Activated CD4-positive, alpha-beta T cell treated with anti-CD3 and anti-CD28 coated beads, Interleukin-2, amount 50 U/mL, for 16 hours (primary cell): Measurements from ENCODE around the gene TRMT44.

ENCODE experiments used
- DNase-seq: peaks from one replicate; pipeline ENCODE4 v3.0.0-alpha.2; 2020

Gene TRMT44

DNA sequence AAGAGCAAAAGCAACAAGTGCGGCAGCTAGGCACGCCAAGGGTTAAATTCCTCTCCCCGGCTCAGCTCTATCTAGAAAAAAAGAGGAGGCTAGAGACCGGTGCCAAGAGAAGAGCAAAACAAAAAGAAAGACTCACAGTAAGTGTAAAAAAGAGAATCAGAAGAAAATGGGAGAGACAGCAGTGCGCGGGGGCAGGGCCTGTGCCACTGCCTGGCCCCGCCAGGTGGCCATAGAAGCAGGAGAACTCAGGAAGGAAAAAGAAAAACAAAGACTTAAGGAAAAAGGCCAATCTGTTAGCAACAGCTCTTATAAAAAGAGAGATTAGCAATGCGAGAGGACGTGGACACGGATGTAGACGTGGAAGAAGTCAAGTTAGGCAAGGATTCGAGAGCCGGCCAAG, 3.3 kb upstream of the TRMT44 start:
- DNase-seq, result no peak

DNA sequence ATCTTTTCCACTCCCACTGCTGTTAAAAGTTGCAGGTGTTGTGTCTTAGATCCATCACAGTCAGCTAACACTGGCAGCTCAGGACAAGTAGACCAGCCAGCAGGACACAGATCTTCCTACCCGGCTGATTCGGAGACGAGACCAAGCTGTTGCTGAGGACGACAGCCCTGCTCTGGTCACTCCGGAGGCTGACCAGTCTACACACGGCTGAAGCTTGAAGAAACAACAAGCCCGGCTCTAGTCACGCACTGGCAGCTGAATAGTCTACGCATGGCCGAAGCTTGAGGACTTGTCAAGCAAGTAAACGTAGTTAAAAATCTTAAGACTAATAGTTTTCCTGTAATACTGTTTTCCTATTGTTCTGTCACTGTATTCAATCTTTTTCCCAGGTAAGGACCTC, 1.8 kb upstream of the TRMT44 start:
- no peak for DNase-seq

DNA sequence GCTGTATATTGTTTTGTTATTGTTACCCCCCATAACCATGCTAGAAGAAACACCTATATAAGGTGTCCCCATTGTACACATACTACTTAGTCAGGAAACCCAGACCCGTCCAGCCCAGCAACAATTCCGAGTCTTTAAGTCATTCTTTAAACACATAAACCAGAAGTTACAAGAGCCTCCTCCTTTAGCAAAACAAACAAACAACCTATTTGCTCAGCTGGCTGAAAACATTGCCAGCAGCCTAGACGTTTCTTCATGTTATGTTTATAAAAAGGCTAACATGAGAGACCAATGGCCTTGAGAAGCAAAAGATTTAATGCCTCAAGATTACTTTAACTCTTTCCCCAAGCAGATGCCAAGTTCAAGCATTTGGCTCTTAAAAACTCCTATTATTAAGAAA, 1.4 kb upstream of the TRMT44 start:
- DNase-seq, result no peak

GRCh38 chr4:8439914-8440491, 574 bp upstream of the TRMT44 start:
- peak; percentile 49 for DNase-seq

DNA sequence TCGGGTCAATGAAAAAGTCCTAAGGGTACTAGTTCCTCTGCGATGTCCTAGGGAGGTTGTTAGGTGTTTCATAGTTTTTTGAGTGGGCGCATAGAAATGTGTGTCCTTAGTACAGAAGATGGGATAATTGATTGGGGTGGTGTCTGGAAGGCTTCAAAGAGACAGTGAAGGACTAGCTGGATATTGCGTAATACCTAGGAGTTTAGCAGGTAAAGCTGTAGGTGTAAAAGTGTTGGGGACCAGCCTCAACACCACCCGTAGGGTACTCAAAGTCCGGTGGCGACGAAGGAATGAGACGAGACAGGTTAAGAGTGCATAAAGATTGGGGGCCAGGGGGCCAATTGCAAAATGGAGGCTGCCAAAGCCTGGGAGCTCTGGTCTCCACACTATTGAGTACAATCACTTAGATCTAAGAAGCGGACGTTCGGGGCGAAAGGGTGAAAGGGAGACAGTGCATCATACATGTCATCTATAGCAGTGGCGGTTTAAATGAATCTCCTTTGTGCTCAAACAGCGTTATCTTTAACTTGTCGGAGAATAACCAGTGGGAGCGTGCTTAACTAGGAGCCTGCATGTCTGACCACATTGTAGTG, 1.0 kb downstream of the TRMT44 start:
- DNase-seq, result no peak

GRCh38 chr4:8442596-8443358, 2.2 kb downstream of the TRMT44 start:
- no peak for DNase-seq

DNA sequence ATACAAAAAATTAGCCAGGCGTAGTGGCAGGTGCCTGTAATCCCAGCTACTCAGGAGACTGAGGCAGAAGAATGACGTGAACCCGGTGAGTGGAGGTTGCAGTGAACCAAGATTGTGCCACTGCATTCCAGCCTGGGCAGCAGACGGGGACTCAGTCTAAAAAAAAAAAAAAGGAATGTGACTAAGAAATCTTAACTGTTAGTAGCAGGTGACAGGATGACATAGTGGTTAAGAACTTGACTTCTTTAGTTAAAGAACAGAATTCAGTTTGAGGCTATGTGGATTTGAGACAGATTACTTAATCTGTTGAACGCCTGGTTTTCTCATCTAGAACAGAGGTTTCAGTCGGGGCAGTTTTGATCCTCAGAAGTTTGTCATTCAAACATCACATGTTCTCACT, 3.2 kb downstream of the TRMT44 start:
- no peak for DNase-seq

GRCh38 chr4:8446122-8446521, 5.5 kb downstream of the TRMT44 start:
- DNase-seq, result no peak

GRCh38 chr4:8451440-8452182, 11.0 kb downstream of the TRMT44 start:
- DNase-seq, result no peak

- no peak for DNase-seq
Observed at GRCh38 chr4:8453957-8454356, 13.4 kb downstream of the TRMT44 start.

DNA sequence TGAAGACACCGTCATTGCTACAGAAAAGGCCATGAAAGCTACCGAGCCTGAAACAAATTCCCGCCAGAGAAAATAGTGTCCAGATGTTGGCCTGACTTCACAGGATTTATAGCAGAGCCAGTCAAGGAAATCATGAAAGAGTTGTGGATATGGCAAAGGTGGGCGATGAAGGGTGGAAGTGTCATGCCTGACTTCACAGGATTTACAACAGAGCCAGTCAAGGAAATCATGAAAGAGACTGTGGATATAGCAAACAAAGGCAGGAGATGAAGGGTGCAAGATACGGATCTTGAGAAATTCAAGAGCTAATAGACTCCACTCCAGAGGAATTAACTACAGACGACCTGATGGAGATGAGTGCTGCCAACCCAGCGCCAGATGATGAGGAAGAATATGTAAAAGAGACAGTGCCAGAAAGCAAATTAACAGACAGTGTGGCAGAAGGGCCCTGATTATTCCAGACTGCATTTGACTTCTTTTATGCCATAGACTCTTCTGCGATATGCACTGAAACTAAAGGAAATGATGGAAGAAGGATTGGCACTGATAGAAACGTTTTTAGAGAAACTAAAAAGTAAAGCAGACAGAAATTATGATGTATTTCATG, 17.2 kb downstream of the TRMT44 start:
- DNase-seq, result no peak

GRCh38 chr4:8459867-8460445, 19.4 kb downstream of the TRMT44 start:
- no peak for DNase-seq

- DNase-seq, result no peak
Observed at GRCh38 chr4:8461086-8461485, 20.5 kb downstream of the TRMT44 start.

- no peak for DNase-seq
Observed at GRCh38 chr4:8461616-8462015, 21.0 kb downstream of the TRMT44 start.

DNA sequence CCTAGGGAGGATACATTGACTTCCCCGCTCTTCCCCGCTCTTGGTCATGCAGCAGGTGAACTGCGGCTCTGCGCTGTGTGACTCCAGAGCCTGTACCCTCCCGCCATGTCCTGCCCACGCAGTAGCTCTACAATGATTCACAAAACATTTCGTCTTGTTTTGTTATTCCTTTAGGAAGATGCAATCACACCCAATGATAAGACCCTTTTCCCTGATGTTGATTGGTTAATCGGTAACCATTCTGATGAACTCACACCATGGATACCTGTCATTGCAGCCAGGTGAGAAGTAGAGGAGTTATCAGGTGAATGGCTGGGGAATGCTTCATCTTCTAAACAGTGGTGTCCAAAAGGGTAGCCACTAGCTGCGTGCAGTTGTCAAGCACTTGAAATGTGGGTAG, 23.2 kb downstream of the TRMT44 start:
- no peak for DNase-seq

GRCh38 chr4:8464381-8464780, 23.8 kb downstream of the TRMT44 start:
- no peak for DNase-seq

DNA sequence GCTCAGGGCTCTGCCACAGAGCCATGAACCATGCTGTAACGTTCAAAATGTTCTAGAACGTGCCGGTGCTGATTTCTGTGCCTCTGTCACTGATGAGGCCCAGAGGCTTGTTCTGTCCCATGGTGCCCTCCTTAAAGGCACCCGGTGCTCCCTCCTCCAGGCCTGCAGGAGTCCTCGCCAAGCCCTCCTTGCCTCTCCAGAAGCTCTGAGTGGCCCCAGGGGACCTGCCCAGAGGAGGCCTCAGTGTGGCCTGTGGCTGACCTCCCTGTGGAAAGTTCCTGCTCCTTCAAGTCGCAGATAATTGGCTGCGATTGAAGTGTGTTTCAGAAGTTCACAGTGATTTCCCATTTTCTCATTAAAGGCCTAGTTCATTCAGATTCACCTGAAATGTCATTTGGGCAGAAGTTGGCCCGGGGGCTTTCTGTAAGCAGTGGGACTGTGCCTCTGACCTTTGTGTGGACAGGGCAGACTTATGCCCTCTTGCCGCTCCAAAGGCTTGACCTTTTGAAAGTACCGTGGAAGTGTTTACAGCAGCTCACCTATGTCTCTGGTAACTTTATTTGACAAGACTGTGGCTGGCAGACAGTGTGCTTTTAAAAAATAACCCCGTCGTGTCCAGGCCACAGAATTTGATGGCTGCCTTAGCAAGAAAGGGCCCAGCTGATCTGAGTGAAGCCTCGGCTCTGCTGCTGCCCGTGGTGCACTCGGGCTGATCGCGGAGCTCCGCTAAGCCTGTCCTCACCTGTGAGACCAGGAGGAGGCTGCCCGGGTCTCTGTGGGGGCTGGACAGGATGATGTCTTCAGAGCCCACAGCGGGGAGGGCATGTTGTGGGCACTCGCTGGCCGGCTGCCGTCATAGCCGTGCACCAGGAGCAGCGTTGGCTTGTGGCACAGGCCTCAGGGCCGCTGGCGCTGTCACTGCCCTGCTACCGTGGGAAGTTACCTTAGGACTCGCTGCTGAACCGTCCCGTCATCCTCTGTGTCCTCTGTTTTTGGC, 25.3 kb downstream of the TRMT44 start:
- no peak for DNase-seq

GRCh38 chr4:8467016-8467415, 26.4 kb downstream of the TRMT44 start:
- no peak for DNase-seq

DNA sequence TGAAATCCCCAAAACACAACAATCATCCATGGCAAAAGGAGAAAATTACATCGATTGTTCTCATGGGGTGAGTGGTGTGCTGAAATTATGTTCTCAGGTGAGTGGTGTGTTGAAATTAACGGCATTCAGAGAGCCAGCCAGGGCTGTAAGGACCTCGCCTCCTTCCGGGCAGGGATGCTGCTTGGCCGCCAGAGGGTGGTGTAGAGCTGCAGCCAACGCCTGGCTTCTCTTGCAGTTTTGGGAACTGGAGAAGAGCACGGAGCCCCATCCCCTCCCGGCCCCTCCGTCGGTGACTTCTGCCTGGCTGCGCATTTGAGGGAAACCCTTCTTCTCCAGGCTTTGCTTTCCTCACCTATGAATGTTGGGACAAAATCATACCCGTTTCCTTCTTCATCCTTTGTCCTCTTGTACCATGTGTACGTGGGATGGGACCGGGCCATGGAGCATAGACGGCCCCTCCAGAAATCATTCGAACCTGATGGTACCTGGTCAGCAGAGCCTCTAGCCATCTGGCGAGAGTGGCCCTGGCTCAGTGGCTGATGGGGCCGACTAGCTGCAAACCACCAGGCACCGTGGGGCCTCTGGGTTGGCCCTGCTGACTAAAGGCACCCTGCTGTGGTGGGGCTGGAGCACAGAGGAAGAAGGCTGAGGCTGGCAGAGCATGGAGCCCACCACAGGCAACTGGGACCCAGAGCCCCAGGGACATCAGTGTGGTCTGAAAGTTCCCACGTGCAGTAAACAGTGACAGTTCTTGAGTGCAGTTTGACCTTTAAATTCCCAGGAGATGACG, 28.4 kb downstream of the TRMT44 start:
- DNase-seq, result peak; percentile 49

DNA sequence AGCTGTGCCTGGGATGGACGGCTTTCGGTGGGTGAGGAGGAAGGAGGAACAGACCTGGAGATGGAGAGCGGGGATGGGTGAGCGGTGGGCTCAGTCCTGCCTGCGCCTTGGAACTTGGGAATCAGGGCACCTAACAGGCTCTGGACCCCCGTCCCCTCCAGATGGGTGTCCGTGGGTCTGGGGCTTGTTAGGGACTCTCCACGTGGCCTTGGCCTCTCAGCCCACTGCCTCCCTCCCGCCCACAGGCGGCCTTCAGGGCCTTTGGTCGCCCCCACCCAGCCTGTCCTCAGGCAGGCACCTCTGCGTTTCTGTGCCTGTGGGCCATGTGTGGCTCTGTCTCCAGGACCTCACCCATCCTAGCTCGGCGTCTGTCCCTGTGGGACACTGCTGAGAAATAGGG, 29.0 kb downstream of the TRMT44 start:
- DNase-seq, result no peak
